K562 (cell line): ENCODE data around the gene TMEM184A. TPM values are rescaled to one million over a fixed set of nuclear protein-coding genes. Genes with fewer than 3 reads are reported as not detected.
A peak's percentile ranks its signal among the peaks of the same experiment; 100 is the strongest.

Experiments used
- ARID1B ChIP-seq: fragments of 450-650 bp; IDR thresholded peaks from 2 replicates; pipeline ENCODE4 v1.6.1; 2016; ENCODE audit warnings: antibody characterized with exemption, mild to moderate bottlenecking, inconsistent platforms
- BCL6 ChIP-seq: fragments of 250-450 bp; sonication (Bioruptor Pico); IDR thresholded peaks from 2 replicates; pipeline ENCODE4 v1.4.0; 2020
- CCNT2 ChIP-seq: IDR thresholded peaks from 2 replicates; pipeline ENCODE4 v1.6.1; 2011; ENCODE audit warnings: borderline replicate concordance, low read depth, mild to moderate bottlenecking, moderate library complexity, mixed read lengths, low read length; ENCODE audit not compliant: insufficient read length; ENCODE audit errors: extremely low read depth
- FOSL1 ChIP-seq: fragments of 200-800 bp; sonication (Bioruptor generic); conservative IDR thresholded peaks from 2 replicates; pipeline ENCODE4 v1.6.1; 2016; ENCODE audit warnings: missing genetic modification characterization, missing compliant biosample characterization
- GABPB2 ChIP-seq: fragments of 250-450 bp; sonication (Bioruptor Pico); conservative IDR thresholded peaks from 2 replicates; pipeline ENCODE4 v1.5.1; 2021; ENCODE audit warnings: mild to moderate bottlenecking
- HOXB6 ChIP-seq: fragments of 250-450 bp; sonication (Bioruptor Pico); IDR thresholded peaks from 2 replicates; pipeline ENCODE4 v1.5.1; 2022; ENCODE audit warnings: mild to moderate bottlenecking, borderline replicate concordance
- RBM15 ChIP-seq: fragments of 200-400 bp; formaldehyde crosslinking; IDR thresholded peaks from 2 replicates; pipeline ENCODE4 v1.6.1; 2018; ENCODE audit warnings: mild to moderate bottlenecking, low read length, moderate library complexity; ENCODE audit not compliant: insufficient read depth
- RCOR1 ChIP-seq, 2 experiments: IDR thresholded peaks; 2 replicates each; pipeline ENCODE4 v1.6.1; 2012; ENCODE audit warnings: low read depth in 2 of 2, low read length in 2 of 2, borderline replicate concordance in 1 of 2, improper control_type of control experiment in 1 of 2
- SREBF1 ChIP-seq: fragments of 150-350 bp; IDR thresholded peaks from 2 replicates; pipeline ENCODE4 v1.6.1; 2014; ENCODE audit warnings: antibody characterized with exemption, low read depth, low read length, borderline replicate concordance
- TBP ChIP-seq: optimal IDR thresholded peaks from 2 replicates; pipeline ENCODE3; 2011; ENCODE audit warnings: low read depth, low read length, improper control_type of control experiment
- ZNF408 ChIP-seq: fragments of 250-450 bp; sonication (Bioruptor Pico); IDR thresholded peaks from 2 replicates; pipeline ENCODE4 v1.4.0; 2020; ENCODE audit warnings: low read depth, mild to moderate bottlenecking, moderate library complexity
- polyA plus RNA-seq, 8 experiments: library from polyadenylated mRNA; depleted of rRNA in 4 of 8; stranded (reverse) in 5 of 8; unstranded in 3 of 8; fragments of >200 nt; fragmentation: Nextera tagmentation in 2 of 8; fragmentation: Illumina TruSeq in 1 of 8; extraction: Ambion mirVana in 2 of 8; extraction: Trizol in 1 of 8; gene quantifications; 2 replicates each; pipeline versions ENCODE4 v1.2.1 to v1.2.3, GENCODE V29; 2011 to 2014; ENCODE audit warnings: inconsistent platforms in 1 of 8, missing spikeins in 1 of 8
- total RNA-seq, 7 experiments: library from RNA; depleted of rRNA in 6 of 7; stranded (reverse); fragments of >200 nt in 6 of 7; fragmentation: Illumina TruSeq in 2 of 7; extraction: Trizol in 2 of 7; gene quantifications; 2 replicates each; pipeline versions ENCODE4 v1.2.1 to v1.2.3, GENCODE V29; 2011 to 2021; ENCODE audit warnings: low replicate concordance in 1 of 7
- TF ChIP-seq, protein P1 (sequence below): fragments of 250-450 bp; sonication (Bioruptor Pico); IDR thresholded peaks from 2 replicates; pipeline ENCODE4 v1.8.0; 2021; ENCODE audit warnings: borderline replicate concordance, mild to moderate bottlenecking, moderate library complexity; ENCODE audit not compliant: poor library complexity, severe bottlenecking
- TF ChIP-seq, protein P2 (sequence below): sonication (generic); IDR thresholded peaks from 2 replicates; pipeline ENCODE4 v1.6.1; 2016
- TF ChIP-seq, protein P3 (sequence below): fragments of 200-600 bp; sonication (generic); IDR thresholded peaks from one replicate; pipeline ENCODE4 v1.6.1; 2012; ENCODE audit warnings: mild to moderate bottlenecking, low read depth, low read length, inconsistent platforms

TMEM184A gene
- total and polyA plus RNA-seq, 9 of the 15 experiments (the other 6 are each of a cell fraction or from before 2014, with no cell fraction given), result 0.10 to 0.18 (median 0.11) TPM; not detected in 6

DNA sequence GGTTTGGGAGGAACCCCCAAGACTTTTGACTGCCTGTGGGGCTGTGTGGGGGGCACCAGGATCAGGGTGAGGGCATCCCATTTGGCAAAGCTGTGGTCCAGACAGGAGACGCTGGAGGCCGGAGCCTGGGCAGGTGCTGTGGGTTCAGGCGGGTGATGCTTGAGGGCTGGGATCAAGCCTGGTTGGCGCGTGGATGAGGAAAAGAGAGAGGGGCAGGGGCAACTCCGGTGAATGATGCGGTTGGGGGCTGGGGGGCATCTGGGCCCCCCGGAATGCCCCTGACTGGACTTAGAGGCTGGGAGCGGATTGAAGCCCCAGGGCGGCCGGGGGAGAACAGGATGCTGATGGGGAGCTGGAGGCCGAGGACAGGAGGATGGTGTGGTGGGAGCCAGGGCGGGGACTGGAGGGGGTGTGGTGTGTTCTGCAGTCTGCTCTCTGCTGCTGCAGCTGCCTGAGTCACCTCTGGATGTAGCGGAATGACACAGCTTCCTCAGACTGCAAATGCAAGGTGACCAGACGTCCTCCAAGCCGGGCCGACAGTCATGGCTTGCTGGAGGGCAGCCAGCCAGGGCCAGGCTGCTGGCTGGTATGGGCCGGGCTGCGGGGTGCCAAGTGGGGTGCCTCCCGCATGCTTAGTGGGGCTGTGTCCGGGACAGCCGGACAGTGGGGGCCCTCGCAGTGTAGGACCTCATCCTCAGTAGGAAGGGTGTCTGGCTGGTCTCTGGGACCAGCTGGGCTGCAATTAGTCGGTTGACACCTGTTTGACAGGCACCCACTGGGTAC, 22.3 kb downstream of the TMEM184A start (continued):
- peak in 1 of 2 experiments; percentile 79; a peak in 2 of 4 replicates for TF ChIP-seq RCOR1 (IDR thresholded peaks at IDR 0.05; ENCODE audit: borderline replicate concordance in 1 of 2, low read depth in 2 of 2, low read length in 2 of 2)
- TF ChIP-seq, protein P1, sequence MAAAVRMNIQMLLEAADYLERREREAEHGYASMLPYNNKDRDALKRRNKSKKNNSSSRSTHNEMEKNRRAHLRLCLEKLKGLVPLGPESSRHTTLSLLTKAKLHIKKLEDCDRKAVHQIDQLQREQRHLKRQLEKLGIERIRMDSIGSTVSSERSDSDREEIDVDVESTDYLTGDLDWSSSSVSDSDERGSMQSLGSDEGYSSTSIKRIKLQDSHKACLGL (CRISPR knock-in tag), result no peak
- TF ChIP-seq BCL6, result no peak
- TF ChIP-seq, protein P2, sequence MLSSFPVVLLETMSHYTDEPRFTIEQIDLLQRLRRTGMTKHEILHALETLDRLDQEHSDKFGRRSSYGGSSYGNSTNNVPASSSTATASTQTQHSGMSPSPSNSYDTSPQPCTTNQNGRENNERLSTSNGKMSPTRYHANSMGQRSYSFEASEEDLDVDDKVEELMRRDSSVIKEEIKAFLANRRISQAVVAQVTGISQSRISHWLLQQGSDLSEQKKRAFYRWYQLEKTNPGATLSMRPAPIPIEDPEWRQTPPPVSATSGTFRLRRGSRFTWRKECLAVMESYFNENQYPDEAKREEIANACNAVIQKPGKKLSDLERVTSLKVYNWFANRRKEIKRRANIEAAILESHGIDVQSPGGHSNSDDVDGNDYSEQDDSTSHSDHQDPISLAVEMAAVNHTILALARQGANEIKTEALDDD, result no peak
- peak; percentile 58; the same call in 1 of the 2 replicates for TF ChIP-seq FOSL1
- no peak for TF ChIP-seq TBP
- no peak for TF ChIP-seq ZNF408
- TF ChIP-seq, protein P3, sequence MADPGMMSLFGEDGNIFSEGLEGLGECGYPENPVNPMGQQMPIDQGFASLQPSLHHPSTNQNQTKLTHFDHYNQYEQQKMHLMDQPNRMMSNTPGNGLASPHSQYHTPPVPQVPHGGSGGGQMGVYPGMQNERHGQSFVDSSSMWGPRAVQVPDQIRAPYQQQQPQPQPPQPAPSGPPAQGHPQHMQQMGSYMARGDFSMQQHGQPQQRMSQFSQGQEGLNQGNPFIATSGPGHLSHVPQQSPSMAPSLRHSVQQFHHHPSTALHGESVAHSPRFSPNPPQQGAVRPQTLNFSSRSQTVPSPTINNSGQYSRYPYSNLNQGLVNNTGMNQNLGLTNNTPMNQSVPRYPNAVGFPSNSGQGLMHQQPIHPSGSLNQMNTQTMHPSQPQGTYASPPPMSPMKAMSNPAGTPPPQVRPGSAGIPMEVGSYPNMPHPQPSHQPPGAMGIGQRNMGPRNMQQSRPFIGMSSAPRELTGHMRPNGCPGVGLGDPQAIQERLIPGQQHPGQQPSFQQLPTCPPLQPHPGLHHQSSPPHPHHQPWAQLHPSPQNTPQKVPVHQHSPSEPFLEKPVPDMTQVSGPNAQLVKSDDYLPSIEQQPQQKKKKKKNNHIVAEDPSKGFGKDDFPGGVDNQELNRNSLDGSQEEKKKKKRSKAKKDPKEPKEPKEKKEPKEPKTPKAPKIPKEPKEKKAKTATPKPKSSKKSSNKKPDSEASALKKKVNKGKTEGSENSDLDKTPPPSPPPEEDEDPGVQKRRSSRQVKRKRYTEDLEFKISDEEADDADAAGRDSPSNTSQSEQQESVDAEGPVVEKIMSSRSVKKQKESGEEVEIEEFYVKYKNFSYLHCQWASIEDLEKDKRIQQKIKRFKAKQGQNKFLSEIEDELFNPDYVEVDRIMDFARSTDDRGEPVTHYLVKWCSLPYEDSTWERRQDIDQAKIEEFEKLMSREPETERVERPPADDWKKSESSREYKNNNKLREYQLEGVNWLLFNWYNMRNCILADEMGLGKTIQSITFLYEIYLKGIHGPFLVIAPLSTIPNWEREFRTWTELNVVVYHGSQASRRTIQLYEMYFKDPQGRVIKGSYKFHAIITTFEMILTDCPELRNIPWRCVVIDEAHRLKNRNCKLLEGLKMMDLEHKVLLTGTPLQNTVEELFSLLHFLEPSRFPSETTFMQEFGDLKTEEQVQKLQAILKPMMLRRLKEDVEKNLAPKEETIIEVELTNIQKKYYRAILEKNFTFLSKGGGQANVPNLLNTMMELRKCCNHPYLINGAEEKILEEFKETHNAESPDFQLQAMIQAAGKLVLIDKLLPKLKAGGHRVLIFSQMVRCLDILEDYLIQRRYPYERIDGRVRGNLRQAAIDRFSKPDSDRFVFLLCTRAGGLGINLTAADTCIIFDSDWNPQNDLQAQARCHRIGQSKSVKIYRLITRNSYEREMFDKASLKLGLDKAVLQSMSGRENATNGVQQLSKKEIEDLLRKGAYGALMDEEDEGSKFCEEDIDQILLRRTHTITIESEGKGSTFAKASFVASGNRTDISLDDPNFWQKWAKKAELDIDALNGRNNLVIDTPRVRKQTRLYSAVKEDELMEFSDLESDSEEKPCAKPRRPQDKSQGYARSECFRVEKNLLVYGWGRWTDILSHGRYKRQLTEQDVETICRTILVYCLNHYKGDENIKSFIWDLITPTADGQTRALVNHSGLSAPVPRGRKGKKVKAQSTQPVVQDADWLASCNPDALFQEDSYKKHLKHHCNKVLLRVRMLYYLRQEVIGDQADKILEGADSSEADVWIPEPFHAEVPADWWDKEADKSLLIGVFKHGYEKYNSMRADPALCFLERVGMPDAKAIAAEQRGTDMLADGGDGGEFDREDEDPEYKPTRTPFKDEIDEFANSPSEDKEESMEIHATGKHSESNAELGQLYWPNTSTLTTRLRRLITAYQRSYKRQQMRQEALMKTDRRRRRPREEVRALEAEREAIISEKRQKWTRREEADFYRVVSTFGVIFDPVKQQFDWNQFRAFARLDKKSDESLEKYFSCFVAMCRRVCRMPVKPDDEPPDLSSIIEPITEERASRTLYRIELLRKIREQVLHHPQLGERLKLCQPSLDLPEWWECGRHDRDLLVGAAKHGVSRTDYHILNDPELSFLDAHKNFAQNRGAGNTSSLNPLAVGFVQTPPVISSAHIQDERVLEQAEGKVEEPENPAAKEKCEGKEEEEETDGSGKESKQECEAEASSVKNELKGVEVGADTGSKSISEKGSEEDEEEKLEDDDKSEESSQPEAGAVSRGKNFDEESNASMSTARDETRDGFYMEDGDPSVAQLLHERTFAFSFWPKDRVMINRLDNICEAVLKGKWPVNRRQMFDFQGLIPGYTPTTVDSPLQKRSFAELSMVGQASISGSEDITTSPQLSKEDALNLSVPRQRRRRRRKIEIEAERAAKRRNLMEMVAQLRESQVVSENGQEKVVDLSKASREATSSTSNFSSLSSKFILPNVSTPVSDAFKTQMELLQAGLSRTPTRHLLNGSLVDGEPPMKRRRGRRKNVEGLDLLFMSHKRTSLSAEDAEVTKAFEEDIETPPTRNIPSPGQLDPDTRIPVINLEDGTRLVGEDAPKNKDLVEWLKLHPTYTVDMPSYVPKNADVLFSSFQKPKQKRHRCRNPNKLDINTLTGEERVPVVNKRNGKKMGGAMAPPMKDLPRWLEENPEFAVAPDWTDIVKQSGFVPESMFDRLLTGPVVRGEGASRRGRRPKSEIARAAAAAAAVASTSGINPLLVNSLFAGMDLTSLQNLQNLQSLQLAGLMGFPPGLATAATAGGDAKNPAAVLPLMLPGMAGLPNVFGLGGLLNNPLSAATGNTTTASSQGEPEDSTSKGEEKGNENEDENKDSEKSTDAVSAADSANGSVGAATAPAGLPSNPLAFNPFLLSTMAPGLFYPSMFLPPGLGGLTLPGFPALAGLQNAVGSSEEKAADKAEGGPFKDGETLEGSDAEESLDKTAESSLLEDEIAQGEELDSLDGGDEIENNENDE, result no peak
- TF ChIP-seq HOXB6, result no peak
- no peak for TF ChIP-seq GABPB2 (CRISPR knock-in tag)
- peak; percentile 51 for TF ChIP-seq CCNT2
- TF ChIP-seq ARID1B, result peak; percentile 47; the same call in 1 of the 2 replicates
- no peak for TF ChIP-seq SREBF1
- no peak for TF ChIP-seq RBM15
